Spinal cord (tissue), 10 donors: ENCODE data around the gene AUTS2. TPM values are rescaled to one million over a fixed set of nuclear protein-coding genes. Genes with fewer than 3 reads are reported as not detected.

Experiments used
- DNase-seq, 6 donors: peaks; one replicate each; pipeline versions ENCODE4 v3.0.0 to v3.0.0-alpha.2; 2013 to 2015; ENCODE audit warnings: low spot score in 6 of 6, low read depth in 4 of 6
- H3K27ac ChIP-seq: one replicate; pipeline ENCODE4 v1.5.1; 2013; ENCODE audit warnings: low read depth, low read length, control low read depth
- H3K27me3 ChIP-seq: one replicate; pipeline ENCODE4 v1.6.1; 2013; ENCODE audit warnings: low read length; ENCODE audit not compliant: control insufficient read depth, insufficient read depth
- H3K36me3 ChIP-seq: one replicate; pipeline ENCODE4 v1.6.1; 2013; ENCODE audit warnings: low read length; ENCODE audit not compliant: control insufficient read depth, insufficient read depth
- H3K4me1 ChIP-seq: one replicate; pipeline ENCODE4 v1.6.1; 2013; ENCODE audit warnings: low read length; ENCODE audit not compliant: control insufficient read depth, insufficient read depth
- H3K4me3 ChIP-seq: one replicate; pipeline ENCODE4 v1.5.1; 2013; ENCODE audit warnings: low read depth, low read length, control low read depth
- H3K9me3 ChIP-seq: one replicate; pipeline ENCODE4 v1.6.1; 2013; ENCODE audit warnings: low read length; ENCODE audit not compliant: control insufficient read depth, insufficient read depth
- WGBS: methylation state at CpG from one replicate; pipeline ENCODE4 v1.1.5; 2013; ENCODE audit warnings: missing lambda C conversion rate; ENCODE audit not compliant: insufficient coverage; 5-methylcytosine and 5-hydroxymethylcytosine counted together
- polyA plus RNA-seq, 2 donors: library from polyadenylated mRNA; unstranded; fragments of 120-200 nt; gene quantifications; one replicate each; pipeline ENCODE4 v1.2.1, GENCODE V29; 2013; ENCODE audit not compliant: insufficient read length in 2 of 2
- total RNA-seq, 2 donors: library from RNA; depleted of rRNA in 1 of 2; stranded (reverse); fragments of 120-200 nt in 1 of 2; fragments of >200 nt in 1 of 2; gene quantifications; one replicate each; pipeline versions ENCODE4 v1.2.3 to v1.2.4, GENCODE V29; 2013 to 2014
- donor health status: healthy.

AUTS2 gene
- total and polyA plus RNA-seq, 4 donors = 56.2 to 214 (median 135) TPM

GRCh38 chr7:69661342-69661741 lies 63.1 kb downstream of the AUTS2 start:
- Histone ChIP-seq H3K9me3 (no peaks in the 10 kb centered on the region), H3K4me3 (no peak overlapping the region)
- DNase-seq = no peak

GRCh38 chr7:69663911-69664832 lies 65.9 kb downstream of the AUTS2 start:
- Histone ChIP-seq H3K36me3 (no peaks in the 10 kb centered on the region), H3K27ac (no peak overlapping the region), H3K4me1 (no peaks in the 10 kb centered on the region), H3K27me3 (no peaks in the 10 kb centered on the region), H3K9me3 (no peaks in the 10 kb centered on the region), H3K4me3 (no peak overlapping the region)
- WGBS = 100% methylated on average over 1 of the region's 5 CpGs
- peak in 2 of 6 donors; percentile 52 to 58 for DNase-seq

More at GRCh38 chr7:69661342-69661741, 63.1 kb downstream of the AUTS2 start:
- 77% methylated on average over 2 of the region's 3 CpGs for WGBS
- Histone ChIP-seq H3K27me3 (no peaks in the 10 kb centered on the region), H3K36me3 (no peaks in the 10 kb centered on the region), H3K27ac (no peak overlapping the region), H3K4me1 (peaks cover 6% of the 10 kb centered on the region)

- no peaks in the 10 kb centered on the region for H3K36me3 ChIP-seq
- H3K4me1 ChIP-seq = no peaks in the 10 kb centered on the region
- WGBS = 88% methylated on average over 1 of the region's 2 CpGs
- H3K27me3 ChIP-seq = no peaks in the 10 kb centered on the region
- no peak overlapping the region for H3K27ac ChIP-seq
- no peak for DNase-seq
- H3K4me3 ChIP-seq = no peak overlapping the region
- H3K9me3 ChIP-seq = no peaks in the 10 kb centered on the region
Measured at GRCh38 chr7:69665369-69665768, 67.1 kb downstream of the AUTS2 start.

- H3K27ac ChIP-seq = no peak overlapping the region
- no CpG with 5 or more reads among the region's 1 CpG for WGBS
- H3K4me3 ChIP-seq = no peak overlapping the region
- H3K36me3 ChIP-seq = no peaks in the 10 kb centered on the region
- no peaks in the 10 kb centered on the region for H3K4me1 ChIP-seq
- DNase-seq = peak in 1 of 6 donors; percentile 75
- H3K9me3 ChIP-seq = no peaks in the 10 kb centered on the region
- no peaks in the 10 kb centered on the region for H3K27me3 ChIP-seq
Measured at GRCh38 chr7:69668339-69668870, 70.1 kb downstream of the AUTS2 start.

DNA sequence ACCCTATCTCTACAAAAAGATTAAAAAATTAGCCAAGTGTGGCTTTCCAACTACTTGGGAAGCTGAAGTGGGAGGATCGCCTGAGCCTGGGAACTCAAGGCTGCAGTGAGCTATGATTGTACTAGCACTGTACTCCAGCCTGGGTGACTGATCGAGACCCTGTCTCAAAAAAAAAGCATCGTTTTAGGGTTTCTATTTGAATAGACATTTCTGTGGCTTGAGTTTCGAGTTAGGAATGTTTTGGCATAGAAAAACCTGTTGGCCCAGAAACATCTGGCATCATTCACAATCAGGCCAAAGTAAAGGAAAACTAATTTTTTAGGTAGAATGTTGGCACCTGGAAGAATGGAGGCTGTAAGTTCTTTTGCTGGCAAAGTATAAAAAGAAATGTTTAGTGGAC lies 72.4 kb downstream of the AUTS2 start:
- WGBS = 36% methylated on average over 4 of the region's 4 CpGs
- H3K4me3 ChIP-seq = no peak overlapping the region
- no peaks in the 10 kb centered on the region for H3K9me3 ChIP-seq
- H3K4me1 ChIP-seq = peaks cover 3% of the 10 kb centered on the region
- no peak for DNase-seq
- no peaks in the 10 kb centered on the region for H3K36me3 ChIP-seq
- no peaks in the 10 kb centered on the region for H3K27me3 ChIP-seq
- H3K27ac ChIP-seq = no peak overlapping the region

DNA sequence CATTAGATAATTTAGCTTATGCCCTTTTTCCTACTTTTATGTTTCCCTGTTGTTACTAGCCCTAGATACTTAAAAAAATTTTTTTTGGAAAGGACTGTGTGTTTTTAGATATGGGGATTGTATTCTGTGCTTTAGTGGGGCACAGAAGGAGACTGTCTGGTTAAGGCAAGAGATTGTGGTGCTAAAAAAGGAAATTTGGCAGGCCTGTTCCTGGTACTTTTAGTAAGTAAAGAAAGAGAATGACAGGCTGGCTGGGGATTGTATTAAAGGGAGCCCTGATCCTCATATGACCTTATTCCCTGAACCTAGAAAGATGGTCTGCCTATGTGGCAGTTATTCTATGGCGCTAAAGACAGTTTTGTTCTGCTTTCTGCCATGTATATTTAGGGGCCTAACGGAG lies 74.8 kb downstream of the AUTS2 start:
- DNase-seq = peak in 1 of 6 donors; percentile 58
- H3K27ac ChIP-seq = no peak overlapping the region
- H3K4me3 ChIP-seq = no peak overlapping the region
- H3K27me3 ChIP-seq = no peaks in the 10 kb centered on the region
- WGBS = 71% methylated on average over 1 of the region's 2 CpGs
- no peaks in the 10 kb centered on the region for H3K9me3 ChIP-seq
- no peaks in the 10 kb centered on the region for H3K36me3 ChIP-seq
- H3K4me1 ChIP-seq = peaks cover 3% of the 10 kb centered on the region

DNA sequence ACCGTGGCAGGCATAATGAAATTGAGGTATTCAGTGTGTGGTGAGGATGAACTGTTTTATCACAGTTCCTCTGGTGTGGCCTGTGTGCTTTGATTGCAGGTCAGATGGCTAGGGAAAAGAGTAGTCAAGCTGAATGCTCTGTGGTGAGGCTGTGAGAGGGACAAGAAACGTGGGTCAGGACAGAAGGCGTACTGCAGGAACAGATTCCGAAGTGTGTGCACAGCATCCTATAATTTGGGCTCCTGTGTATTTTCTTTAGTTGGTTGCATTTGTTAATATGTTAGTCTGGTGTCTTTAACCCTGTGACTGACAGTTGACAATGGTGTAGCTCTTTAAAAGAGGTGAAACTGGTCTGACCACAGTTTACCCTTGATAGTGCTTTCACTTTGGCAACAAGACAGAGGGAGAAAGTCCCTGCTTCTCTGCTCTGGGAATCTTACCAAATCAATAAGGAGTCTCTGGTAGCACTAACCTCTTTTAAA lies 76.5 kb downstream of the AUTS2 start:
- 58% methylated on average over 4 of the region's 4 CpGs for whole genome bisulfite sequencing
- H3K4me1 ChIP-seq = peaks cover 3% of the 10 kb centered on the region

GRCh38 chr7:69676247-69676646 lies 78.0 kb downstream of the AUTS2 start:
- Histone ChIP-seq H3K4me3 (no peak overlapping the region), H3K36me3 (no peaks in the 10 kb centered on the region), H3K4me1 (peaks cover 3% of the 10 kb centered on the region), H3K27ac (no peak overlapping the region), H3K27me3 (no peaks in the 10 kb centered on the region), H3K9me3 (no peaks in the 10 kb centered on the region)
- DNase-seq = no peak

More for the DNA sequence above, 76.5 kb downstream of the AUTS2 start:
- H3K4me3 ChIP-seq = no peak overlapping the region
- no peak for DNase-seq
- H3K27me3 ChIP-seq = no peaks in the 10 kb centered on the region
- no peak overlapping the region for H3K27ac ChIP-seq
- H3K9me3 ChIP-seq = no peaks in the 10 kb centered on the region
- no peaks in the 10 kb centered on the region for H3K36me3 ChIP-seq

DNA sequence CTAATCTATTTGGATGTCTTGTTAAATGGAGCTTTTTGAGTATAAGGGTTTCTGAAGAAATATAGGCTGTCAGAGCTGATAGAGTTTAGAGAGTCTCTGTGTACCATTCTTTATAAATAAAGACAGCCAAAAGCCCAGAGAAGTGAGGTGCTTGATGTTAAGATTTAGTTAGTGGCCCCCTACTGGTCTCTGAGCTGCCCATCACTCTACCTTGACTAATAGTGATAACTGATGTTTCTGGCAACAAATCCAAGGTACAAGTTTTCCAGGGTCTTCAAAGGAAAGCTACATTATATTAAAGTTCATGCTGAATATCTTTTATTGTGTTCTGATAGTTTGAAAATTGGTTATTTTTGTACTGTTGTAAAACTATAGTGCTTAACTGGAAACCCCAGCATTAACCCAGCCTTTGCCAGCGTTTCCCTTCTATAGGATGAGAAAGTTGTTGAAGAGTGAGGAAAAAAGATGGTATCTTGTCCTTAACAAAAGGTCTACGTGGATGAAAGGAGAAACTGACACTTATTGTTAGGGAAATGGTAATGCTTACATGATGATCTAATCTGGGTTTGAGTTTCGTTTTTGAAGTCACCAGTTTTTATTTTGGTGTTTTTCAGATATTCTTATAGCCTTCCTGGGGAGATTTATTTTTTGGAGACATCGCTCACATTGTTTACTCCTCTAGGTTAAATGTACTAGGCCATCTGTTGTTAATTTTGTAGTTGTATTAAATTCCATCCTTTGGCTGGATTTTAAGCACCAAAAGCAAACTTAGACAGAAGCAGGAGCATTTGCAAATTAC lies 79.0 kb downstream of the AUTS2 start:
- Histone ChIP-seq H3K36me3 (no peaks in the 10 kb centered on the region), H3K4me3 (no peak overlapping the region), H3K9me3 (no peaks in the 10 kb centered on the region), H3K27ac (no peak overlapping the region), H3K27me3 (no peaks in the 10 kb centered on the region), H3K4me1 (peaks cover 3% of the 10 kb centered on the region)
- DNase-seq = no peak
- 88% methylated on average over 2 of the region's 4 CpGs for WGBS
